Liver (tissue), 2 donors: ENCODE results near the gene TMCC2.

Experiments used
- CTCF ChIP-seq: fragments of 150-350 bp; IDR thresholded peaks from 2 replicates; pipeline ENCODE4 v1.5.1; 2017; ENCODE audit warnings: improper control_type of control experiment, low read depth, low read length; ENCODE audit not compliant: missing input control
- YY1 ChIP-seq: IDR thresholded peaks from 2 replicates; pipeline ENCODE4 v1.6.1; 2016; ENCODE audit warnings: antibody characterized with exemption, mild to moderate bottlenecking
- donor health status: healthy.

GRCh38 chr1:205229916-205230700, 2.4 kb downstream of the TMCC2 start:
- TF ChIP-seq CTCF (no peak), YY1 (no peak)
